GM23248 (cell line): Measurements from ENCODE around the gene ATXN7. TPM values are rescaled to one million over a fixed set of nuclear protein-coding genes. Genes with fewer than 3 reads are reported as not detected.
A peak's percentile ranks its signal among the peaks of the same experiment; 100 is the strongest.

Experiments
- DNase-seq: peaks from one replicate; pipeline ENCODE4 v3.0.0-alpha.2; 2015
- H2AFZ ChIP-seq: fragments of 200-600 bp; sonication (generic); 2 replicates; pipeline ENCODE4 v1.6.1; 2016; ENCODE audit warnings: antibody characterized with exemption
- H3F3A ChIP-seq: fragments of 200-600 bp; sonication (generic); 2 replicates; pipeline ENCODE4 v1.6.1; 2016; ENCODE audit warnings: mild to moderate bottlenecking, antibody characterized with exemption, mixed run types; ENCODE audit not compliant: insufficient read depth
- H3K27ac ChIP-seq: fragments of 200-600 bp; sonication (generic); 2 replicates; pipeline ENCODE4 v1.5.1; 2016; ENCODE audit warnings: mild to moderate bottlenecking
- H3K27me3 ChIP-seq: fragments of 200-600 bp; sonication (generic); replicated peaks from 2 replicates; pipeline ENCODE4 v1.6.1; 2016; ENCODE audit warnings: mild to moderate bottlenecking; ENCODE audit not compliant: insufficient read depth
- H3K36me3 ChIP-seq: fragments of 200-600 bp; sonication (generic); 2 replicates; pipeline ENCODE4 v1.6.1; 2016; ENCODE audit warnings: low read depth, mild to moderate bottlenecking
- H3K4me1 ChIP-seq: fragments of 200-600 bp; sonication (generic); 2 replicates; pipeline ENCODE4 v1.6.1; 2016; ENCODE audit warnings: mild to moderate bottlenecking; ENCODE audit not compliant: insufficient read depth
- H3K4me2 ChIP-seq: fragments of 200-600 bp; sonication (generic); one replicate; pipeline ENCODE4 v1.6.1; 2016; ENCODE audit warnings: mild to moderate bottlenecking; ENCODE audit not compliant: unreplicated experiment
- H3K4me3 ChIP-seq: fragments of 200-600 bp; sonication (generic); 2 replicates; pipeline ENCODE4 v1.5.1; 2016; ENCODE audit warnings: mild to moderate bottlenecking
- H3K79me2 ChIP-seq: fragments of 200-600 bp; sonication (generic); 2 replicates; pipeline ENCODE4 v1.6.1; 2016; ENCODE audit warnings: mild to moderate bottlenecking; ENCODE audit not compliant: insufficient read depth
- H3K9ac ChIP-seq: fragments of 200-600 bp; sonication (generic); 2 replicates; pipeline ENCODE4 v1.6.1; 2016; ENCODE audit warnings: mild to moderate bottlenecking
- H3K9me2 ChIP-seq: fragments of 200-600 bp; sonication (generic); 2 replicates; pipeline ENCODE4 v1.6.1; 2016; ENCODE audit warnings: mixed run types, mild to moderate bottlenecking, moderate library complexity; ENCODE audit not compliant: insufficient read depth
- H3K9me3 ChIP-seq: fragments of 200-600 bp; sonication (generic); one replicate; pipeline ENCODE4 v1.6.1; 2017; ENCODE audit warnings: low read depth
- H4K20me1 ChIP-seq: fragments of 200-600 bp; sonication (generic); 2 replicates; pipeline ENCODE4 v1.6.0; 2016; ENCODE audit not compliant: insufficient read depth
- EZH2 ChIP-seq: fragments of 200-600 bp; sonication (generic); IDR thresholded peaks from 2 replicates; pipeline ENCODE4 v1.6.1; 2018; ENCODE audit warnings: antibody characterized with exemption, mild to moderate bottlenecking; ENCODE audit not compliant: insufficient read depth, poor library complexity, severe bottlenecking
- EZH2phosphoT487 ChIP-seq: fragments of 200-600 bp; sonication (generic); IDR thresholded peaks from 2 replicates; pipeline ENCODE4 v1.6.1; 2018; ENCODE audit warnings: antibody characterized with exemption, moderate library complexity, mild to moderate bottlenecking, low read depth; ENCODE audit not compliant: insufficient read depth
- WGBS, 2 experiments: methylation state at CpG; one replicate each; pipeline ENCODE4 v1.1.6; 2015 to 2017; ENCODE audit warnings: low lambda C conversion rate in 2 of 2, low coverage in 1 of 2; ENCODE audit errors: missing lambda C conversion rate in 2 of 2; 5-methylcytosine and 5-hydroxymethylcytosine counted together
- in situ Hi-C: fragments of 300-500 bp; cut with MboI; formaldehyde crosslinking; loops from 2 replicates; pipeline ENCODE4 v1.15.0; 2020
- polyA plus RNA-seq: library from polyadenylated mRNA; unstranded; fragments of >200 nt; fragmentation: Nextera tagmentation; extraction: Ambion mirVana; gene quantifications from 2 replicates; pipeline ENCODE4 v1.2.1, GENCODE V29; 2016
- total RNA-seq: library from RNA; depleted of rRNA; stranded (reverse); fragments of >200 nt; shearing (Covaris generic); gene quantifications from 2 replicates; pipeline ENCODE4 v1.2.3, GENCODE V29; 2014

ATXN7 gene
- total and polyA plus RNA-seq, 2 experiments from 2014 or later: 2.4 to 3.9 TPM

- Histone ChIP-seq H3K4me2 (peak overlapping the region; percentile 10), H3F3A (0 out of 2 replicates have a peak, but pooled peaks cover 6% of the 10 kb centered on the region), H3K27ac (peak overlapping the region; percentile 3; the same call in 1 of the 2 replicates), H2AFZ (no peak overlapping the region), H3K36me3 (no peaks in the 10 kb centered on the region), H3K4me1 (peaks cover 43% of the 10 kb centered on the region), H3K9ac (no peak overlapping the region), H3K9me3 (no peaks in the 10 kb centered on the region), H3K27me3 (no peaks in the 10 kb centered on the region), H4K20me1 (no peaks in the 10 kb centered on the region), H3K9me2 (no peaks in the 10 kb centered on the region), H3K79me2 (peaks cover 94% of the 10 kb centered on the region), H3K4me3 (no peak overlapping the region)
- TF ChIP-seq EZH2phosphoT487 (no peak), EZH2 (no peak)
- in situ Hi-C loops: no loop called here
- DNase-seq: no peak
- 43 to 45% methylated on average over 1 of the region's 1 CpG for whole genome bisulfite sequencing, 2 experiments
These were observed 88.0 kb downstream of the ATXN7 start for GRCh38 chr3:63951492-63952247.

GRCh38 chr3:63952248-63952594, 88.6 kb downstream of the ATXN7 start:
- DNase-seq: peak; percentile 30
- no peak overlapping the region for H3K4me3 ChIP-seq
- TF ChIP-seq EZH2phosphoT487 (no peak), EZH2 (no peak)
- H3K4me2 ChIP-seq: peak overlapping the region; percentile 10
- no peak overlapping the region for H3K27ac ChIP-seq
- H3K9me2 ChIP-seq: no peaks in the 10 kb centered on the region
- H3F3A ChIP-seq: 0 out of 2 replicates have a peak, but pooled peaks cover 6% of the 10 kb centered on the region
- no peak overlapping the region for H3K9ac ChIP-seq
- peaks cover 94% of the 10 kb centered on the region for H3K79me2 ChIP-seq
- no peaks in the 10 kb centered on the region for H4K20me1 ChIP-seq
- H2AFZ ChIP-seq: no peak overlapping the region
- in situ Hi-C loops: no loop called here
- WGBS, 2 experiments: 10 to 25% methylated on average over 2 of the region's 2 CpGs
- no peaks in the 10 kb centered on the region for H3K9me3 ChIP-seq
- peaks cover 43% of the 10 kb centered on the region for H3K4me1 ChIP-seq
- H3K27me3 ChIP-seq: no peaks in the 10 kb centered on the region
- no peaks in the 10 kb centered on the region for H3K36me3 ChIP-seq

- peaks cover 12% of the 10 kb centered on the region; the same call in 1 of the 2 replicates for H3F3A ChIP-seq
- H3K9me2 ChIP-seq: no peaks in the 10 kb centered on the region
- H3K4me1 ChIP-seq: peaks cover 46% of the 10 kb centered on the region
- H3K27me3 ChIP-seq: no peaks in the 10 kb centered on the region
- H3K9me3 ChIP-seq: no peaks in the 10 kb centered on the region
- no peak overlapping the region for H3K27ac ChIP-seq
- no peak overlapping the region for H3K4me3 ChIP-seq
- H4K20me1 ChIP-seq: no peaks in the 10 kb centered on the region
- H3K36me3 ChIP-seq: no peaks in the 10 kb centered on the region
- TF ChIP-seq EZH2phosphoT487: no peak
- TF ChIP-seq EZH2: no peak
- H3K79me2 ChIP-seq: peaks cover 96% of the 10 kb centered on the region
- in situ Hi-C loops: no loop called here
- no peak overlapping the region for H3K9ac ChIP-seq
- no peak for DNase-seq
- WGBS, 2 experiments: 84 to 89% methylated on average over 5 of the region's 5 CpGs
- H2AFZ ChIP-seq: no peak overlapping the region
- no peak overlapping the region for H3K4me2 ChIP-seq
These were observed 90.5 kb downstream of the ATXN7 start for GRCh38 chr3:63954182-63954581.

DNA sequence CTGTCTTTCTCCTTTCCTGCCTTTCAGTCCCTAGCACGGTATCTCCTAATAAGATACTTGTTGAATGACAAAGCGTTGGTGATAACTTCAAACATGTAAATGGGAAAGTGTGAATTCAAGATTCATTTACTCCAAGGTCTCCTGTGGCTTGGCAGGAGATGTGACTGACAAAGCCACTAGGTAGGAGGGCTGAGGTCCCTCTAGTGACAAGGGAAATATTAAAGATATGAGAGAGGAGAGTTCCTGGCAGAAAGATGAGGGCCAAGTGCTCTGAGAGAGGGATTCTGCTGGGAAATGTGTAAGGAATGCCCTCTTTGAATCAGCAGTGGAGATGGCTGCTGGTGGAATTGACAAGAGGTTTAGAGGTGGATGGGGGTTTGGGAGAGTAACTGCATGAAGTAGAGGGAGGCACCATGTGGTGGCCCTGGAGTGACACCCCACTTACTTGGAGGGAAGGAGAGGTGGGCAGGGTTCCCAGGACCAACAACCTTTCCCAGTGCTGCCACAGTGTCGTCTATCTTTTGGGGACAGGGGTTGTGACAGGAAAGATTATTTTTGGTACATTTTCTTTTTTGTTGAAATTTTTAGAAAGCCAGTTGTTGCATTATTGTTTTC, 91.5 kb downstream of the ATXN7 start:
- Histone ChIP-seq H3K4me2 (no peak overlapping the region), H2AFZ (no peak overlapping the region), H3K27ac (no peak overlapping the region), H3K79me2 (peaks cover 96% of the 10 kb centered on the region), H3K36me3 (no peaks in the 10 kb centered on the region), H3F3A (peaks cover 21% of the 10 kb centered on the region), H3K4me1 (peaks cover 43% of the 10 kb centered on the region), H3K9me2 (no peaks in the 10 kb centered on the region), H3K4me3 (no peak overlapping the region), H3K9me3 (no peaks in the 10 kb centered on the region), H3K9ac (no peak overlapping the region), H4K20me1 (no peaks in the 10 kb centered on the region), H3K27me3 (no peaks in the 10 kb centered on the region)
- in situ Hi-C loops: no loop called here
- 95 to 99% methylated on average over 3 of the region's 3 CpGs for WGBS, 2 experiments
- no peak for TF ChIP-seq EZH2phosphoT487
- no peak for TF ChIP-seq EZH2
- no peak for DNase-seq
